Neural progenitor cell (in vitro differentiated cells): ENCODE measurements around the gene C20orf204. TPM values are rescaled to one million over a fixed set of nuclear protein-coding genes. Genes with fewer than 3 reads are reported as not detected.

Experiments used
- DNase-seq: peaks from one replicate; pipeline ENCODE4 v3.0.0-alpha.2; 2016; ENCODE audit warnings: low spot score
- H2AFZ ChIP-seq: fragments of 200-600 bp; sonication (generic); replicated peaks from 2 replicates; pipeline ENCODE4 v1.6.1; 2016; ENCODE audit warnings: antibody characterized with exemption
- H3F3A ChIP-seq: fragments of 200-600 bp; sonication (generic); 2 replicates; pipeline ENCODE4 v1.6.1; 2016; ENCODE audit warnings: antibody characterized with exemption, low read depth
- H3K27ac ChIP-seq: fragments of 200-600 bp; sonication (generic); 2 replicates; pipeline ENCODE4 v1.5.1; 2016; ENCODE audit warnings: mild to moderate bottlenecking
- H3K27me3 ChIP-seq: fragments of 200-600 bp; sonication (generic); 2 replicates; pipeline ENCODE4 v1.6.1; 2016; ENCODE audit warnings: mild to moderate bottlenecking, moderate library complexity
- H3K36me3 ChIP-seq: fragments of 200-600 bp; sonication (generic); 2 replicates; pipeline ENCODE4 v1.5.1; 2016
- H3K4me1 ChIP-seq: fragments of 200-600 bp; sonication (generic); 2 replicates; pipeline ENCODE4 v1.6.1; 2016; ENCODE audit warnings: mixed run types
- H3K4me2 ChIP-seq: fragments of 200-600 bp; sonication (generic); 2 replicates; pipeline ENCODE4 v1.6.1; 2016
- H3K4me3 ChIP-seq: fragments of 200-600 bp; sonication (generic); 2 replicates; pipeline ENCODE4 v1.5.1; 2016
- H3K79me2 ChIP-seq: fragments of 200-600 bp; sonication (generic); 2 replicates; pipeline ENCODE4 v1.6.1; 2016; ENCODE audit warnings: low read depth
- H3K9ac ChIP-seq: fragments of 200-600 bp; sonication (generic); 2 replicates; pipeline ENCODE4 v1.6.1; 2016
- H3K9me3 ChIP-seq: fragments of 200-600 bp; sonication (generic); 2 replicates; pipeline ENCODE4 v1.5.1; 2016; ENCODE audit warnings: low read depth
- H4K20me1 ChIP-seq: fragments of 200-600 bp; sonication (generic); 2 replicates; pipeline ENCODE4 v1.6.1; 2016; ENCODE audit warnings: low read depth
- H3K27ac Mint-ChIP-seq: 3 replicates; pipeline ENCODE4 v1.8.0; 2021; ENCODE audit warnings: mixed read lengths
- H3K27me3 Mint-ChIP-seq: 2 replicates; pipeline ENCODE4 v1.8.0; 2022; ENCODE audit warnings: low read depth, mild to moderate bottlenecking, inconsistent platforms, moderate library complexity, mixed read lengths; ENCODE audit not compliant: insufficient read depth
- H3K36me3 Mint-ChIP-seq: 3 replicates; pipeline ENCODE4 v1.8.0; 2021; ENCODE audit warnings: mixed read lengths
- H3K4me1 Mint-ChIP-seq: 3 replicates; pipeline ENCODE4 v1.8.0; 2021; ENCODE audit warnings: mixed read lengths
- H3K4me3 Mint-ChIP-seq: 3 replicates; pipeline ENCODE4 v1.8.0; 2021; ENCODE audit warnings: mild to moderate bottlenecking, moderate library complexity, mixed read lengths
- H3K9me3 Mint-ChIP-seq: 3 replicates; pipeline ENCODE4 v1.8.0; 2020; ENCODE audit warnings: mixed read lengths
- EZH2 ChIP-seq: fragments of 200-600 bp; sonication (generic); IDR thresholded peaks from 2 replicates; pipeline ENCODE4 v1.6.1; 2017; ENCODE audit warnings: antibody characterized with exemption, mild to moderate bottlenecking, moderate library complexity
- EZH2phosphoT487 ChIP-seq: fragments of 200-600 bp; sonication (generic); IDR thresholded peaks from 2 replicates; pipeline ENCODE4 v1.6.1; 2017; ENCODE audit warnings: antibody characterized with exemption
- total RNA-seq: library from RNA; depleted of rRNA; stranded (reverse); fragments of >200 nt; gene quantifications from 2 replicates; pipeline ENCODE4 v1.2.3, GENCODE V29; 2015; ENCODE audit warnings: low replicate concordance
- TF ChIP-seq, protein P1 (sequence below): fragments of 200-600 bp; sonication (generic); IDR thresholded peaks from 2 replicates; pipeline ENCODE4 v1.5.1; 2017; ENCODE audit warnings: antibody characterized with exemption, mild to moderate bottlenecking

Gene C20orf204
- total RNA-seq, 1 donor from 2014 or later, result 0.04 TPM

DNA sequence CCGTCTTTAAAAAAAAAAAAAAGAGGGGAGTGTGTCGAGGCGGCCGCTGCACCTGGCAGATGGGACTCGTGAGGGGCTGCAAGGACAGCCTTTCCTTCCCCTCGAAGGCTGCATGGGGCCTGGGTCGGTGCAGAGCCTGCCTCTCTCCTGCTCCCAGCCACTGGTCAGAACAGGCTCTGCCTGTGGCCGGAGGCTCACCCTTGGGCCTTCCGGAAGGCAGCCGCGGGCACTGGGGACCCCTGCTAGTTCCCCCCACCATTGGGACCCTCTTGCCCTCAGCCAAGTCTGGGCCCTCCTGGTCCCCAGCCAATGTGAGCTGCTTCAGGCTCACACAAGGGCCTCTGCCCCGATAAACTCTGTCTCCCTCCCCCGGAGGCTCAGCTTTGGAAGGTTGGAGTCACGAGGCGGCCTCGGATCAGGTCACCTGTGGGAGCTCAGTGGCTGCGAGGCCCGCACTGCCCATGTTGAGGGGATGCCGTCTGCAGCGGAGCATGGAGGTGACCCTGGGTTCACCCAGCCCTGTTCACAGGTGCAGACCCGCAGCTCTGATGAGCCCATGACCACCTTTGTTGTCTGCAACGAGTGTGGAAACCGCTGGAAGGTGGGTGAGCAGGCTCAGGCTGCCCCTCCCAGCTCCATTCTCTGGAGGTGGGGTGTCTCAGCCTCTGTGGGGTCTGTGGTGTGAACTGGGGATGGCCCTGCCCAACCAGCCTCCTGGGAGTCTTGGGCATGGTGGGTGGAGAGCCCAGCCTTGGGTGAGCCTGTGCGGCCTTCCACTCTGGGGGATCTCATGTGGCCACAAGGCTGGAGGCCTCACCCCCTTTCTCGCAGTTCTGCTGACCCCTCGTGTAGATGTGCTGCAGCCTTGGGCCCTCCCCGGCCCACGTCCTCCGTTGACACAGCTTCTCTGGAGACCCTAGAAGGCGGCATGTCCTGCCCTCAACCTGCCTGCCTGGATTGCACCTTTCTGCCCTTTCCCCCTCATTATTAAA, 35.7 kb downstream of the C20orf204 start:
- H3K4me3 Mint-ChIP-seq, result no peak overlapping the region
- no peak overlapping the region for H3K27ac Mint-ChIP-seq
- no peaks in the 10 kb centered on the region for H3K27me3 ChIP-seq
- no peak for DNase-seq
- H3K4me1 ChIP-seq, result no peaks in the 10 kb centered on the region
- H3K79me2 ChIP-seq, result no peaks in the 10 kb centered on the region
- no peak overlapping the region for H3K9ac ChIP-seq
- H3K27me3 Mint-ChIP-seq, result no peaks in the 10 kb centered on the region
- no peaks in the 10 kb centered on the region for H3K9me3 Mint-ChIP-seq
- H3K36me3 ChIP-seq, result no peaks in the 10 kb centered on the region
- H3K36me3 Mint-ChIP-seq, result no peaks in the 10 kb centered on the region
- TF ChIP-seq EZH2phosphoT487, result no peak
- no peak for TF ChIP-seq EZH2
- TF ChIP-seq, protein P1, sequence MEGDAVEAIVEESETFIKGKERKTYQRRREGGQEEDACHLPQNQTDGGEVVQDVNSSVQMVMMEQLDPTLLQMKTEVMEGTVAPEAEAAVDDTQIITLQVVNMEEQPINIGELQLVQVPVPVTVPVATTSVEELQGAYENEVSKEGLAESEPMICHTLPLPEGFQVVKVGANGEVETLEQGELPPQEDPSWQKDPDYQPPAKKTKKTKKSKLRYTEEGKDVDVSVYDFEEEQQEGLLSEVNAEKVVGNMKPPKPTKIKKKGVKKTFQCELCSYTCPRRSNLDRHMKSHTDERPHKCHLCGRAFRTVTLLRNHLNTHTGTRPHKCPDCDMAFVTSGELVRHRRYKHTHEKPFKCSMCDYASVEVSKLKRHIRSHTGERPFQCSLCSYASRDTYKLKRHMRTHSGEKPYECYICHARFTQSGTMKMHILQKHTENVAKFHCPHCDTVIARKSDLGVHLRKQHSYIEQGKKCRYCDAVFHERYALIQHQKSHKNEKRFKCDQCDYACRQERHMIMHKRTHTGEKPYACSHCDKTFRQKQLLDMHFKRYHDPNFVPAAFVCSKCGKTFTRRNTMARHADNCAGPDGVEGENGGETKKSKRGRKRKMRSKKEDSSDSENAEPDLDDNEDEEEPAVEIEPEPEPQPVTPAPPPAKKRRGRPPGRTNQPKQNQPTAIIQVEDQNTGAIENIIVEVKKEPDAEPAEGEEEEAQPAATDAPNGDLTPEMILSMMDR, result no peak
- no peak overlapping the region for H3K4me3 ChIP-seq
- H4K20me1 ChIP-seq, result peaks cover 16% of the 10 kb centered on the region
- H3F3A ChIP-seq, result no peaks in the 10 kb centered on the region
- no peak overlapping the region for H3K4me2 ChIP-seq
- peaks cover 3% of the 10 kb centered on the region for H3K4me1 Mint-ChIP-seq
- no peaks in the 10 kb centered on the region for H3K9me3 ChIP-seq
- no peak overlapping the region for H3K27ac ChIP-seq
- H2AFZ ChIP-seq, result no peak overlapping the region

DNA sequence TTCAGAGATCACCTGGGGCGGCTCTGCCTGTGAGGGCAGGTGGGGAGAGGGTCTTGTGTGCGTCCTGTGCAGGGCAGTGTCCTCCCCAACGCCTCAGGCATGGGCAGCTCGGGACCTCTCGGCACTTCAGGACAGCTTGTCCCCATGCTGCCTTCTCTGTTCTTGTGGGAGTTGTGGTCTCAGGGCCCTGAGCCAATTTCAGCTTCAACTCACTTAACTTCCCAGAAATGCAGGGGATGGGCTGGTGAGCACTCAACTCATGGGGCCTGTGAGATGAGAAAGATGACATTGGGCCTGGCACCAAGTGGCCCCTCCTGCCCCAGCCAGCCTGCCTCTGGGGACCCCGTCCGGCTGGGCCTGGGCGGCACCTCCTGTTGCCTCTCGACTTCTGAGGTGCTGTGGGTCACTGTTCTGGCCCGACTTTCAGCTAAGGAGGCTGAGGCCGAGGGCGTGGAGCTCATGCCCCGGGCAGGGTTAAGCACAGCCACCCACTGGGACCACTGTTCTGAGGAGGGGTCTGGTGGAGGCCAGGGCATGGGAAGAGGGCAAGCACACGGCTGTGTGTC, 36.6 kb downstream of the C20orf204 start:
- H3K4me1 Mint-ChIP-seq, result no peaks in the 10 kb centered on the region
- H3K27me3 Mint-ChIP-seq, result no peaks in the 10 kb centered on the region
- no peak overlapping the region for H3K27ac Mint-ChIP-seq
- H3K9me3 Mint-ChIP-seq, result no peaks in the 10 kb centered on the region
- Histone ChIP-seq H4K20me1 (peaks cover 15% of the 10 kb centered on the region), H3K9ac (no peak overlapping the region), H3F3A (no peaks in the 10 kb centered on the region), H3K4me1 (no peaks in the 10 kb centered on the region), H3K9me3 (no peaks in the 10 kb centered on the region), H3K4me2 (no peak overlapping the region), H3K27ac (no peak overlapping the region), H3K79me2 (no peaks in the 10 kb centered on the region), H3K36me3 (no peaks in the 10 kb centered on the region), H3K4me3 (no peak overlapping the region), H2AFZ (no peak overlapping the region), H3K27me3 (no peaks in the 10 kb centered on the region)
- DNase-seq, result no peak
- TF ChIP-seq EZH2phosphoT487 (no peak), EZH2 (no peak)
- H3K36me3 Mint-ChIP-seq, result no peaks in the 10 kb centered on the region
- no peak overlapping the region for H3K4me3 Mint-ChIP-seq

DNA sequence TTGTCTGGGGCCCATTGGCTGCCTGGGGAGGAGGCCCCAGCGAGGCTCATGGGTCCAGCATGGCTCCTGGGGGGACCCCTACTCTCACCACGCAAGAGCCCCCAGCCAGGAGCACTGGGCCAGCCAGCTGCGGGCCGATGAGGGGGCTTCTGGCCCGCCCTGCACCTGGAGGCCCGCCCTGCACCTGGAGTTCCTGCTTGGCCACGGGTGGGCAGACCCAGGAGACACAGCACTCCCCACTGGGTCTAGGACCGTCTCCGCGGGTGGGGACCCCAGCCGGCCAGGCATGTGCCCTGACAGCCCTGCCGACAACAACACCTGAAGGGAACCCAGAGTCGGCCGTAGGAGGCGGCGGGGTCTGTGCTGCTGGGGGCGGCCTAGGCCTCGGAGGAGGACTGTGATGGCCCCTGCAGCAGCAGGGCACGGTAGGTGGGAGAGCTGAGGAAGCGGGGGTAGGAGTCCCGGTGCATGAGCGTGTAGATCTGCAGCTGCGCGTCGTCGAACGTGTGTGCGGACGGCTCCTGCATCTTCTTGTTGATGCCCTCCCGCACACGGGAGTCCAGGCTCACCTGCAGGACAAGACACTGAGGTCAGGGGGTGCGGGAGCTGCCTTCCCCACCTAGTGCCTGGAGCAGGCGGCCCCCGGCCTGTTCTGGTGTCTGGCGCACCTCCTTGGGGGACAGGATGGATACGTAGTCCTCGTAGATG, 37.6 kb downstream of the C20orf204 start:
- H3K27ac ChIP-seq, result no peak overlapping the region
- H3K4me3 Mint-ChIP-seq, result no peak overlapping the region
- H3K4me1 ChIP-seq, result peaks cover under 1% of the 10 kb centered on the region
- no peaks in the 10 kb centered on the region for H3K27me3 Mint-ChIP-seq
- H3K9ac ChIP-seq, result no peak overlapping the region
- peaks cover 15% of the 10 kb centered on the region for H4K20me1 ChIP-seq
- H3K4me1 Mint-ChIP-seq, result no peaks in the 10 kb centered on the region
- no peak overlapping the region for H3K4me3 ChIP-seq
- no peaks in the 10 kb centered on the region for H3K36me3 Mint-ChIP-seq
- H3K27ac Mint-ChIP-seq, result no peak overlapping the region
- no peaks in the 10 kb centered on the region for H3K36me3 ChIP-seq
- H3K9me3 ChIP-seq, result no peaks in the 10 kb centered on the region
- TF ChIP-seq EZH2 (no peak), EZH2phosphoT487 (no peak)
- TF ChIP-seq, protein P1, result no peak
- H2AFZ ChIP-seq, result no peak overlapping the region
- H3F3A ChIP-seq, result peaks cover 3% of the 10 kb centered on the region
- DNase-seq, result no peak
- no peak overlapping the region for H3K4me2 ChIP-seq
- no peaks in the 10 kb centered on the region for H3K9me3 Mint-ChIP-seq
- no peaks in the 10 kb centered on the region for H3K27me3 ChIP-seq
- no peaks in the 10 kb centered on the region for H3K79me2 ChIP-seq
